GM15510 (cell line): ENCODE results near the gene SLC6A8.

Experiments used
- POLR2A ChIP-seq: IDR thresholded peaks from 3 replicates; pipeline ENCODE4 v1.6.1; 2011; ENCODE audit warnings: borderline replicate concordance; ENCODE audit not compliant: insufficient read length; ENCODE audit errors: extremely low read depth

SLC6A8 gene

DNA sequence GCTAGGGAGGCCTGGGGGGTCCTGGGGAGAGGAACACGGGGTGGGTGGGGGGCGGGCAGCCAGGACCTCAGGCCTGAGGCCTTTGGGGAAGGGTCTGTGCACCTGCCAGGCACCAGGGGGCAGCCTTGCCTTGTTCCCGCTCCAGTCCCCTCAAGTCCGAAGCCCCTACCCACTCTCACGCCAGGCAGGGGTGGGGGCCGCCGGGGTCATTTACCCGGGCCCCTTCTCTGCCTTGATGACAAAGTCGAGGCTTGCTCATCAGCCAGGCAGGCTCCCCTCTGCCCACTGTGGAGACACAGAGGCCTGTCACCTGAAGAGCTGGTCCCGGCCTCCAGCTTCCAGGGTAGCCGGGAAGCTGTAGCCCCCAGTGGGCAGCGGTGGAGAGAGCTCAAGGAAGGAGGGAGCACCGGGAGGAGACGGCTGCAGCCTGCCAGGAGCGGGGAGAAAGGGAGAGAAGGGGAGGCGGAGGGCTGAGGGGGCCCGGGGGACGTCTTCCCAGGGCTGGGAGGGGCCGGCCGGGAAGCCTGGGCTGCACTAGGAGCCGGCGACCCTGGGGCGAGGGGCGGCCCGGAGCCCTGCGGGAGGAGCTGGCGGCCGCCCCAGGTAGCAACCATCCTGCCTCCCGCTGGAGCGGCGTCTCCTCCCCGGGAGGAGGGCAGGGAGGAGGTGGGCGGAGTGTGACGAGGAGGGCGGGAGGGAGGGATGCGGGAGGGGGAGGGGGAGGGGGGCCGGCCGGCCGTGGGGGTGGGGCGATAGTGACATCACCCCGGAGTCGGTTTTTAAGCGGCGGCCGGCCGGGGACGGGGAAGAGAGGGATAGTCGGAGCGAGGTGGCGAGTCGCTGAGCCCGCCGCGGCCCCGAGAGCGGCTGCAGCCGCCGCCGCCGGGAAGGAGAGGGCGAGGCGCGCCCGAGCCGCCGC lies at the start of gene SLC6A8:
SLC6A8 (plus strand) TSS at position 806 of the 919 bp plus-strand sequence. CDS start 649 bp downstream, outside the sequence.
- TF ChIP-seq POLR2A = no peak

DNA sequence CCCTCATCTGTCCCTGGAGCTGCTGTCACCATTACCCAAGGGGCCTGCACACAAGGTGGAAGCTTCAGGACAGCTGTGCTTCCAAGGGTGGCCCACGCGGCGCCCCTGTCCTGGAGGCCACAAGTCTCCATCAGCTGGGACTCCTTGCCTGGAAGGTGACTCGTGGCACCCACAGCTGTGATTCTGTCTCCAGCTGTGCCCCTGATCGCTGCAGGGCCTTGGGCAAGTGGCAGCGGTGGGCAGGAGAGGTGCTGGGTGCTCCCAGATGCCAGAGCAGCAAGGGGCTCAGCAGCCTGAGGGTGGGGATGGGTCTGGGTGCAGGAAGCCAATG lies 49.7 kb upstream of the SLC6A8 start:
- no peak for TF ChIP-seq POLR2A

DNA sequence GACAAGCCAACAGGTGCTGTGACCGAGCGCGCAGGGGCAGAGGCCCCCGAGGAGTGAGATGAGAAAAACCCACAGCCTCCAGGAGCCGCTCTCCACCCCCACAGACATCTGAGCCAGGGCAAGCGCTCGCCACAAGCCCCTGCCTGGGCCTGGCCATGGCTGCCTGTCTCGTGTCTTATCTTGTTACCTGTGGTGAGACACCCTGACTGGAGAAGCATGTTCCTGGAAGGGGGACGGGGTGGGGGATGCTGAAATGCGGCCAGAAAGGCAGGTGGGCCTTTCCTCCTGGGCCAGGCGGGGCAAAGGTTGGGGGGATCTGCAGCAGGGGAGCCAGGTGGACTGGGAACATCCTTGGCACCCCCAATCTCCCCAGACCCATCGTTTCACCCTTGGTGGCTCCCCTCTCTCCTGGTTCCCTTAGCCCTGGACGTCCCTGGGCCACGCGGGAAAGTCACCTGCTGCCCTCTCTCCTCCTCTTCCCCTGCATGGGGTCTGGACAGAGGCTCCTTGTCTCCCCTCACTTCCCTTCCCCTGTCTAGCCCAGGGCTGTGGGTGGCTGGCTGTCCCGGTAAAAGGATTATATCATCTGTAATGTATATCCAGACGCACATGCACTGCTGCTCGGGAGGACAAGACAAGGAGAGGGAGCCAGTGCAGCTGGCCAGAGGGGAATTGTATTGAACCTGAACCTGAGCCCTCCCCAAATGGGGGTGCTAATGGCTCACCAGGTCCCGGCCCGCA lies 49.1 kb upstream of the SLC6A8 start:
- no peak for TF ChIP-seq POLR2A

DNA sequence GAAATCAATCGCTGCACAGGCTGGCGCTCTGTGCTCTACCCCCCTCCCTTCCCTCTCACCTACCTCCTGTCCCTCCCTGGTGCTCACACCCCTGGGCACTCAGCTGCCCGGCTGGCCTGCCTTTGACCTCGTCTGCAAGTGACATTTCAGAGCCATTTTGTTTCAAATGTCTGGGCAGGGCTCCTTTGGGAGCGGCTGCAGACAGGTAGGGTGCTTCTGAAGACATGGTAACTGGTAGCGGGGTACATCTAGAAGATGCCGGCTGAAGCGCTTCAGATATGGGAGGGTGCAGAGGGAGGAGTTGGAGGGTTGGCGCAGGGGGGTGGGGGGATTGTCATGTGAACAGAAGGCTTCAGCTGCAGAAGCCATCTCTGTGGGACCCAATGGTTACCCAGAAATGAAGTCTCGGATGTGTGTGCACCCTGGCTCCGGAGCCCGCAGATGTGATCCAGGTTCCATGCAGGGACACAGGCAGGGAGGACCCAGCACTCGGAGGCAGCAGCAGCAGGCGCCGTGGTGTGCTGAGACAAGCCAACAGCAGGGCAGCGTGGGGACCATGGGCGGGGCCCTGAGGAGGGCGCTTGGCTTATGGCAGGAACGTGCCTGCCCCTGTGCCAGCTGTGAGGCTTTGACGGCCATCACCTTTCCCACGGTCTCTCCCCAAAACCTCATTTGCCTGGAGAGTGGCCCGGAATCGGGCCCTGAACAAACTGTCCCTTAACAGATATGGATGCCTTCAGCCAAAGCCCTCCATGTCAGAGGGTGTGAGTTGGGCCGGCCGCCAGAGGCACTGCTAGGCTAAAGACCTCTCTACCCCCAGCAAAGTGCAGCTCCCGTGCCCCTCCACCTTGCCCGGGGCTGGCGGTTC lies 48.3 kb upstream of the SLC6A8 start:
- no peak for TF ChIP-seq POLR2A

DNA sequence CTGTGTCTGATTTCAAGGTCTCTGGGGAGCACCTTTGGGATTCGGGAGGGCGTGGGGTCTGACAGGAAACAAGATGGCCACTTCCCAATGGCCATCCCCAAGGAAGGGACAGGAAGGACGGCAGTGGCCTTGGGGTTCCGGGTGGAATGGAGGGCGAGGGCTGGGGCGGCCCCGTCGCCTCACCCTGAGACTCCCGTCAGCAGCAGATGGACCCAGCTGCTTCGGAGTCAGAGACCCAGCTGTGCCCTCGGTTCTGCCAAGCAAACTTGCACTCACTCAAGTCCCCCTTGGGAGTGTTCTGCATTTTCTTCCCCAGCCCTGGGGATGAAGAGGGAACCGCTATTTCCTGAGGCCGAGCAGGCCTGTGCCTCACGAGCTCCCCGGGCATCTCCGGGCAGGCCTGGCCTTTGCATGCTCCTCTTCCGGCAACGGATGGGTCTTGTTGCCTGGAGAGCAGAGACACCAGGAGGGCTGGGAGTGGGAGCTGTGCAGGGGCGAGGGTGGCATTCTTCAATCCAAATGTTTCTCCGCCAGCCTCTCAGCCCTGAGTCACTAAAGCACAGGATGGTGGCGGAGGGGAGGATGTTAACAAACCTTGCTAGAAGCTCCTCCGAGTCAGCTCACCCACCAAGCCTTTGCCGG lies 47.6 kb upstream of the SLC6A8 start:
- no peak for TF ChIP-seq POLR2A

DNA sequence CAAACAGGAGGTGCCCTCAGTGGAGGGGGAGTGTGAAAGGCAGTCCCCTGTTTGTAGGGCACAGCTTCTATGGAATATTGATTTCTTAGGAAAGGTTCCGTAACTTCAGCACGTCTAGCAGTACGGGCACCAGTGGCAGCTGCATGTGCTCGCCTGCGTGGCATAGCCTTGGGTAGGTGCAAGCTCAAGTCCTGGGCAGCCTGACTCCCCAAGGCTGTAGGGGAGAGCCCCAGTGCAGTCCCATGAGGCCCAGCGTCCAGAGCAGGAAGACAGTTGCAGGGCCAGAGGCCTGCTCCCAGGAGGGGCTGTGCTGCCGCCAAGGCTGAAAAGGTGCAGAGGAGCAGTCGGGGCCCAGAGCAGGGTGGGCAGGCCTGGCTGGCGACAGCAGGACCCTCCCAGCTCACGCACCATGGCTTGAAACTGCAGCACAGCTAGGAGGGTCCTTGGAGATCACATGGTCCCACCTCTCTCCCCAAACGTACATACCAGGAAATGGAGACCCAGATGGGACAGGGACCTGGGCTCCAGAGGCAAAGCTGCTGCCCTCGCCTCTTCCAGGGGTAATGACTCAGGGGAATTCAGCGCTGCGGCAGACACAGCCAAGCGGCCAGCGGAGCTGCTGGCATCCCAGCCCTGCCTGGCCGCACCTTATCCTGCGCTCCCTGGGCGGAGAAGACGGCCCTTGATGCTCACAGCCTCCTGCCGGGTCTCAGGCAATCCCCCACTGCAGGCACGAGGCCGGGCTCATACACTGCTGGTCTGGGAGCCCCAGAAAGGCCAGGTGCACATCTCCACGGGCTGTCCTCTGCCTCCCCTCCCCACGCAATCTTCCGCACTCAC lies 46.8 kb upstream of the SLC6A8 start:
- no peak for TF ChIP-seq POLR2A

DNA sequence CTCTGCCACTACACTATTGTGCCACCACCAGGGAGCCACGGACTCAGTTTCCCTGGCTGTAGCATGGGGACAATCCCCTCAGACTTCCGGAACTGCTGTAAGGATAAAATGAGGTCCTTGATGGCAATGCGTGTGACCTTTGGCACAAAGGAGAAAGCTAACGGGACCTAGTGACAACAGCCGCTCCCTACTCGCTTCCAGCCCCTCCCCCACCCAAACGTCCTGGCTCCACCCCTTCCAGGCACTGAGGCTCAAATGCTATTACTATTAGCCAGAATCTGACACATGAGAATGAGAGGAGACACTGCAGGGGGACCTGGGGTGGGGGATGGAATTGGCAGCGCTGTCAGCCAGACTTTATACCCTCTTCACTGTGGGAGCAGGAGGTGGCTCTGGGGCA lies 46.1 kb upstream of the SLC6A8 start:
- no peak for TF ChIP-seq POLR2A

DNA sequence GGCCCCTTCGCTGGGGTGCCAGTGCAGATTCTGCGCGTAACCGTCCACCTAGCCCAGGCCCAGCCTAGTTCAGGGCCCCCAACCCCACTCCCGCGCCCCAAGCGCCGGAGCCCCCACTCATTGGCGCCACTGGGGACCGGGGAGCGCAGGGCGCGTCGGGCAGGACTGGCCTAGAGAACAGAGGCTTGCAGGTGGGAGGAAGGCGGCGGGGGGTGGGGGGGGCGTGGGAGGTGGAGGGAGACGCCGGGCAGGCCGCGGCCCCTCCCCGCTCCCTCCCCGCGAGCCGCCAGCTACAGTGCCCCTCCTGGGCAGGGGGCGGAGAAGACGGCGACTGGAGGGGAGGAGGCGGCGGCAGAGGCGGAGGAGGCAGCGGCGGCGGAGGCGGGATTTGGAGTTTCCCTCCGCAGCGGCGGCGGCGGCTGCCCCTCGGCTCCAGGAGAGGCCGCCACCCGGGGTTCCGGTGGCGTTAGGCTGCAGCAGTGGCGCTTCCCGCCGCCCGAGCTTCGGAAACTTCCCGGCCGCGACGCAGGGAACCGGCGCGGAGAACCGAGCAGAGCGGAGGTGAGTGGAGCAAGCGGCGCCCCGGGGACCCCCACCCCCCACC lies 45.6 kb upstream of the SLC6A8 start:
- no peak for TF ChIP-seq POLR2A

DNA sequence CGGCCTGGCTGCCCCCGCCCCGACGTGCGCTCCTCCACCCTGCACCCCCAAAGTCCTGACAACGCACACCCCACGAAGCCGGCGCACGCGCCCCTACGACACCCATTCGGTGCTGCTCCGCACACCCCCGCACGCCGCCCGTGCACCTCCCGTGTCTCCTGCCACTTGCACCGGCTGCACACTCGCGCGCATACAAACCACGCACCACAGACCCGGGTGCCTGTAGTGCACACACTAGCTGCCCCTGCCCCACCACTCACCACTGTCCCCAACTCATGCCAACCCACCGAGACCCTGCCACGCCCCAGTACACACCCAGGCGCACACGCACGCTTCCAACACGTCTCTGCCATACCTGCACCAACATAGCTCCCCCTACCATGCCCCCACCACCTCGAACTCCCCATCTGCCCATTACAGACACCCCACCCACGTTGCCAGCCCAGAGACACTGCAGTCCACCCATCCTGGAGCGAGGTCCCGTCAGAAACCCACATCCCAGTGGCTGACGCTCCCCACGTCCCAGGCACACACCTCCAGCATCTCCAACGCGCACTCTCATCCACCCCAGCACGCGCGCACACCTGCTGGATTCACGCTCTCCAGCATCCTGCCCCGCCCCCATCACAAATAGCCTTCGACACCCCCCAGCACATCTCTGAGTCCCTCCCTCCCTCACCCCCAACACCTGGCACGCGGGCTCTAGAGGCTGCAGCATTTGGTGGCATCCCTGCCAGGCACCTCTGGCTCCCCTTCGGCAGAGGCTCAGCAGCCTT lies 44.9 kb upstream of the SLC6A8 start:
- no peak for TF ChIP-seq POLR2A

DNA sequence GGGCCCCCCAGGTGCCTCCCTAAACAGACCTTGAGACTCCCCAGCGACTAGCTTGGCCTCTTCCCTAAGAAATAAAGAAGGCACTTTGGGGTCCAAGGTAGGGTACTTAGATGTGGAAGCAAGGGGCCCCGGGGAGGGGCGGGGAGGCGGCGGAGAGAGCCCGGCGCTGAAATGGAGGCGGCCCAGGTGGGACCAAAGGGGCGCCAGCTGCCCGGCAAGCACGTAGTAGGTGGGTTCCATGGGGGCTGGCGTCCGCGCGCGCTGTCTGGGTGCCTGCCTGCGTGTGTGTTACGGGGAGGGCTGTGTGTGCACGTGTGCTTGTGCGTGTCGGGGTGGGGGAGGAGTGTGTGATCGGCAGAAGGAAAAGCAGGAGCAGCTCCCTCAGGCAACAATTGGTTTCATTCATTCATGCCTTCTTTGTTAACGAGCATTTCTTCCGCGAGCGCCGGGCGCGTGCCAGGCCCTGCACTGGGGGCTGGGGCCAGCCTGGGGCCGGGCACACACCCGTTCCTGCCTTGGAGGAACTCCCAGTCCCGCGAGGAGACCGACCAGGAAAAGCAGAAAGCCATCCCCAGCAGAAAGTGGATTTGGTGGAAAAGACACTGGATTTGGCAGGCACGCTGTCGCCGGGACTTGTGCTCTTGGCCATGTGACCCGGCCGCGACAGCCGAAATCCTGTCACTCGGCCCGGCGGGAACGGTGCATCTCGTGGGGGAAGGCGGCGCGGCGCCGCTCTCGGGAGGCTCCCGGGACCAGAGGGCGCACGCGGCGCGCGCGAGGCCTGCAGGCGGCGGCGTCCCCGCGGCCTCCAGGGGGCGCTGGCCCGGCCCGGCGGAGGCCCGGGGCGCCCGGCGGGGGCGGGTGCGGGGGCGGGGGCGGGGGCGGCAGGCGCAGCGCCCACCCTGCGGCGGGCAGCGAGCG lies 44.0 kb upstream of the SLC6A8 start:
- no peak for TF ChIP-seq POLR2A

DNA sequence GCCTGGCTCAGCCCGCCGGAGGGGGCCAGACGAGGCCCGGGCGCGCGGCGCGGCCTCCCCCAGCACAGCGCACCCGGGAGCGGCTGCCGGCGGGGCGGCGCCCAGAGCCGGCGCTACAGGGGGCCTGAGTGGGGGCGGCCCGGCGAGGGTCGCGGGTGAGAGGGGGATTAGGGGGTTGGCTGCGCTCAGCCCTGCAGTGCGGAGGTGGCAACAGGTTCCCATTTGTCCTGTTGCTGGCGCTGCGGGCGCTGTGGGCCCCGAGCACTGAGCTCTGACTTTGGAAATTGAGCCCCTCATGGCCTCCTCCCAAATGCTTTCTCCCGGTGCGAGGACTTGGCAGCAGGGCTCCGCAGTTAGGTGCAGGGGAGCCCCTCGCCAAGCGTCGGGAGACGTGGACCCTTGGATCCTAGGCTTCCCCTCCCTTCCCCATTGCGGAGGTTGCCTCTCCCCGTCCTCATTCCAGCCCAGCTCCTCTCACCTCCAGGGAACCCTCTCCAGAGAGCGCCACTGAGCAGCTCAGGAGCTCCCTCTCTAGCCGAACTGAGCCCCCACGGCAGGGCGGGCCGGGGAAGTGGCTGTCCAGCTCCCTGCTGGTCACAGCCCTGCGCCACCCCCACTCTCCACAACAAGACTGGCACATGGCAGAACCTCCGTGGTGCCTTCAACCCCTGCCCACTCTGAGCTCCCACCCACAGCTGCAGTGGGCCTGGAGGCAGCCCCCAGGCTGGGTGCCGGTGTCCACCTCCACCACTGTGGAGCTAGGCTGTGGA lies 43.2 kb upstream of the SLC6A8 start:
- no peak for TF ChIP-seq POLR2A
